PFSK-1 (cell line): Measurements from ENCODE around the gene MYH14.

Experiments
- POLR2AphosphoS5 ChIP-seq: IDR thresholded peaks from 2 replicates; pipeline ENCODE4 v1.6.1; 2012; ENCODE audit warnings: low read depth, mild to moderate bottlenecking, control low read depth, low read length, moderate library complexity
- TAF1 ChIP-seq: IDR thresholded peaks from 2 replicates; pipeline ENCODE4 v1.6.1; 2012; ENCODE audit warnings: low read length, control low read depth, borderline replicate concordance; ENCODE audit not compliant: insufficient read depth

DNA sequence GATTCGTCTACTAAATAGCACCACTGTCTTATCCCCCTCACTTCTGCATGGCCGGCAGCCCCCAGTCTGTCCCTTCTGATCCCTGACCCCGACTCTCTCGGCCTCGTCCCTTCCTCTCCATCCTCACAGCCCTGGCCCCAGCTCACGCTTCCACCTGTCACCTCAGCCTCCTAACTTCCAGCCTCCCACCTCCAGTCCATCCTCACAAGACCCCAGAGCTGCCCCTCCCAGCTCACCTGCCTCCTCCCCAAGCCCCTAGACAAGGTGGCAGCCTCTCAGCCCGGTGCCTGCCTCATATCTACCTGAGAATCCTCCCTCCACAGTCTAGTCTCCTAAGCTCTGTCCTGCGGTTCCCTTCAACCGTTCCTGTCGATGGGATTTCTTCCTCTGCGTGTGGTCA lies 115.7 kb downstream of the MYH14 start:
- no peak for TF ChIP-seq POLR2AphosphoS5
- TF ChIP-seq TAF1, result no peak
